HL-60 (cell line): ENCODE measurements around the gene RECK.
A peak's percentile ranks its signal among the peaks of the same experiment; 100 is the strongest.

ENCODE experiments used
- DNase-seq, 2 experiments: peaks; one replicate each; pipeline ENCODE4 v3.0.0-alpha.2; 2010 to 2020; ENCODE audit warnings: low read depth in 1 of 2, low spot score in 1 of 2
- H3K27ac ChIP-seq: fragments of 250-450 bp; sonication (Bioruptor Pico); replicated peaks from 2 replicates; pipeline ENCODE4 v1.5.1; 2020; ENCODE audit warnings: mild to moderate bottlenecking, moderate library complexity
- H3K27me3 ChIP-seq: fragments of 250-450 bp; sonication (Bioruptor Pico); 2 replicates; pipeline ENCODE4 v1.5.1; 2021; ENCODE audit warnings: mild to moderate bottlenecking, moderate library complexity; ENCODE audit not compliant: insufficient read depth, poor library complexity, severe bottlenecking
- H3K4me3 ChIP-seq: replicated peaks from 2 replicates; pipeline ENCODE4 v1.5.1; 2011; ENCODE audit warnings: mild to moderate bottlenecking, control low read depth, low read length; ENCODE audit not compliant: insufficient read depth
- CTCF ChIP-seq: IDR thresholded peaks from one replicate; pipeline ENCODE4 v1.5.1; 2011; ENCODE audit warnings: low read length, control low read depth, inconsistent platforms; ENCODE audit not compliant: insufficient read depth
- GABPA ChIP-seq: IDR thresholded peaks from 2 replicates; pipeline ENCODE4 v1.6.1; 2012; ENCODE audit warnings: low read depth
- POLR2AphosphoS5 ChIP-seq: IDR thresholded peaks from 2 replicates; pipeline ENCODE4 v1.6.1; 2012; ENCODE audit warnings: low read depth
- SPI1 ChIP-seq: IDR thresholded peaks from 2 replicates; pipeline ENCODE4 v1.6.1; 2012; ENCODE audit warnings: low read depth, mild to moderate bottlenecking, borderline replicate concordance
- TF ChIP-seq, protein P1 (sequence below): IDR thresholded peaks from 2 replicates; pipeline ENCODE4 v1.6.1; 2012; ENCODE audit warnings: low read depth; ENCODE audit not compliant: insufficient replicate concordance

The RECK gene

GRCh38 chr9:36005891-36006290, 30.8 kb upstream of the RECK start:
- H3K4me3 ChIP-seq: no peak overlapping the region
- DNase-seq: no peak
- H3K27ac ChIP-seq: no peak overlapping the region
- no peak for TF ChIP-seq SPI1
- TF ChIP-seq POLR2AphosphoS5: no peak
- TF ChIP-seq CTCF: no peak
- TF ChIP-seq, protein P1, sequence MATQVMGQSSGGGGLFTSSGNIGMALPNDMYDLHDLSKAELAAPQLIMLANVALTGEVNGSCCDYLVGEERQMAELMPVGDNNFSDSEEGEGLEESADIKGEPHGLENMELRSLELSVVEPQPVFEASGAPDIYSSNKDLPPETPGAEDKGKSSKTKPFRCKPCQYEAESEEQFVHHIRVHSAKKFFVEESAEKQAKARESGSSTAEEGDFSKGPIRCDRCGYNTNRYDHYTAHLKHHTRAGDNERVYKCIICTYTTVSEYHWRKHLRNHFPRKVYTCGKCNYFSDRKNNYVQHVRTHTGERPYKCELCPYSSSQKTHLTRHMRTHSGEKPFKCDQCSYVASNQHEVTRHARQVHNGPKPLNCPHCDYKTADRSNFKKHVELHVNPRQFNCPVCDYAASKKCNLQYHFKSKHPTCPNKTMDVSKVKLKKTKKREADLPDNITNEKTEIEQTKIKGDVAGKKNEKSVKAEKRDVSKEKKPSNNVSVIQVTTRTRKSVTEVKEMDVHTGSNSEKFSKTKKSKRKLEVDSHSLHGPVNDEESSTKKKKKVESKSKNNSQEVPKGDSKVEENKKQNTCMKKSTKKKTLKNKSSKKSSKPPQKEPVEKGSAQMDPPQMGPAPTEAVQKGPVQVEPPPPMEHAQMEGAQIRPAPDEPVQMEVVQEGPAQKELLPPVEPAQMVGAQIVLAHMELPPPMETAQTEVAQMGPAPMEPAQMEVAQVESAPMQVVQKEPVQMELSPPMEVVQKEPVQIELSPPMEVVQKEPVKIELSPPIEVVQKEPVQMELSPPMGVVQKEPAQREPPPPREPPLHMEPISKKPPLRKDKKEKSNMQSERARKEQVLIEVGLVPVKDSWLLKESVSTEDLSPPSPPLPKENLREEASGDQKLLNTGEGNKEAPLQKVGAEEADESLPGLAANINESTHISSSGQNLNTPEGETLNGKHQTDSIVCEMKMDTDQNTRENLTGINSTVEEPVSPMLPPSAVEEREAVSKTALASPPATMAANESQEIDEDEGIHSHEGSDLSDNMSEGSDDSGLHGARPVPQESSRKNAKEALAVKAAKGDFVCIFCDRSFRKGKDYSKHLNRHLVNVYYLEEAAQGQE: no peak
- no peak for TF ChIP-seq GABPA
- H3K27me3 ChIP-seq: peaks cover 2% of the 10 kb centered on the region

GRCh38 chr9:36006549-36007315, 30.0 kb upstream of the RECK start:
- Histone ChIP-seq H3K27me3 (peaks cover 3% of the 10 kb centered on the region), H3K27ac (no peak overlapping the region), H3K4me3 (no peak overlapping the region)
- DNase-seq: no peak
- peak; percentile 91 for TF ChIP-seq SPI1
- no peak for TF ChIP-seq CTCF

GRCh38 chr9:36007316-36007708, 29.4 kb upstream of the RECK start:
- no peak for TF ChIP-seq GABPA
- TF ChIP-seq, protein P1: no peak
- TF ChIP-seq CTCF: no peak
- peak; percentile 70 for TF ChIP-seq SPI1
- H3K4me3 ChIP-seq: no peak overlapping the region
- no peak overlapping the region for H3K27ac ChIP-seq
- peaks cover 3% of the 10 kb centered on the region for H3K27me3 ChIP-seq
- DNase-seq: no peak

GRCh38 chr9:36007852-36008251, 28.9 kb upstream of the RECK start:
- Histone ChIP-seq H3K27me3 (peaks cover 3% of the 10 kb centered on the region), H3K27ac (no peak overlapping the region), H3K4me3 (no peak overlapping the region)
- DNase-seq: no peak
- peak; percentile 24; the same call in 1 of the 2 replicates for TF ChIP-seq SPI1
- TF ChIP-seq, protein P1: no peak
- TF ChIP-seq GABPA: no peak
- no peak for TF ChIP-seq CTCF
